ENCODE data around the gene FAM117A.

Gene FAM117A

GRCh38 chr17:49763735-49764558 is at the start of gene FAM117A:
Gene FAM117A, minus strand, starts transcription at chr17:49764131. Its CDS starts 44 bp downstream, at chr17:49764087.
- peaks cover 20% of the 10 kb centered on the region for H3K4me1 ChIP-seq (ENCODE audit: control insufficient read depth, insufficient read depth, low read length)

GRCh38 chr17:49809056-49809455 is 45.1 kb upstream of the FAM117A start:
- Histone ChIP-seq H3K9ac (ENCODE audit: low read length) (no peak overlapping the region), H3K27ac (ENCODE audit: low read depth, low read length) (no peak overlapping the region), H3K27me3 (ENCODE audit: control insufficient read depth, insufficient read depth, low read length) (no peaks in the 10 kb centered on the region), H3K36me3 (ENCODE audit: control insufficient read depth, insufficient read depth, low read length) (peaks cover 70% of the 10 kb centered on the region), H3K4me3 (ENCODE audit: low read depth, low read length) (no peak overlapping the region), H3K9me3 (ENCODE audit: control insufficient read depth, insufficient read depth, low read depth, low read length) (no peaks in the 10 kb centered on the region), H3K4me1 (ENCODE audit: control insufficient read depth, insufficient read depth, low read length) (peaks cover 15% of the 10 kb centered on the region)

More at GRCh38 chr17:49763735-49764558, at the start of gene FAM117A:
- Histone ChIP-seq H3K4me3 (ENCODE audit: low read depth, low read length) (peak within 1 kb of the TSS; percentile 99), H3K27me3 (ENCODE audit: control insufficient read depth, insufficient read depth, low read length) (peaks cover 16% of the 10 kb centered on the region), H3K9ac (ENCODE audit: low read length) (peak within 1 kb of the TSS; percentile 61), H3K27ac (ENCODE audit: low read depth, low read length) (no peak within 1 kb of the TSS), H3K9me3 (ENCODE audit: control insufficient read depth, insufficient read depth, low read depth, low read length) (no peaks in the 10 kb centered on the region), H3K36me3 (ENCODE audit: control insufficient read depth, insufficient read depth, low read length) (no peaks in the 10 kb centered on the region)

GRCh38 chr17:49798738-49799137 is 34.8 kb upstream of the FAM117A start:
- no peak overlapping the region for H3K27ac ChIP-seq (ENCODE audit: low read depth, low read length)
- H3K36me3 ChIP-seq (ENCODE audit: control insufficient read depth, insufficient read depth, low read length) = peaks cover 75% of the 10 kb centered on the region
- H3K4me3 ChIP-seq (ENCODE audit: low read depth, low read length) = no peak overlapping the region
- H3K9ac ChIP-seq (ENCODE audit: low read length) = no peak overlapping the region
- no peaks in the 10 kb centered on the region for H3K27me3 ChIP-seq (ENCODE audit: control insufficient read depth, insufficient read depth, low read length)
- H3K9me3 ChIP-seq (ENCODE audit: control insufficient read depth, insufficient read depth, low read depth, low read length) = no peaks in the 10 kb centered on the region
- H3K4me1 ChIP-seq (ENCODE audit: control insufficient read depth, insufficient read depth, low read length) = no peaks in the 10 kb centered on the region

GRCh38 chr17:49798182-49798581 is 34.3 kb upstream of the FAM117A start:
- peaks cover 80% of the 10 kb centered on the region for H3K36me3 ChIP-seq (ENCODE audit: control insufficient read depth, insufficient read depth, low read length)
- H3K4me3 ChIP-seq (ENCODE audit: low read depth, low read length) = no peak overlapping the region
- H3K27me3 ChIP-seq (ENCODE audit: control insufficient read depth, insufficient read depth, low read length) = no peaks in the 10 kb centered on the region
- no peaks in the 10 kb centered on the region for H3K9me3 ChIP-seq (ENCODE audit: control insufficient read depth, insufficient read depth, low read depth, low read length)
- H3K9ac ChIP-seq (ENCODE audit: low read length) = no peak overlapping the region
- H3K4me1 ChIP-seq (ENCODE audit: control insufficient read depth, insufficient read depth, low read length) = no peaks in the 10 kb centered on the region
- H3K27ac ChIP-seq (ENCODE audit: low read depth, low read length) = no peak overlapping the region

- Histone ChIP-seq H3K27me3 (ENCODE audit: control insufficient read depth, insufficient read depth, low read length) (no peaks in the 10 kb centered on the region), H3K27ac (ENCODE audit: low read depth, low read length) (no peak overlapping the region), H3K4me3 (ENCODE audit: low read depth, low read length) (no peak overlapping the region), H3K4me1 (ENCODE audit: control insufficient read depth, insufficient read depth, low read length) (no peaks in the 10 kb centered on the region), H3K9me3 (ENCODE audit: control insufficient read depth, insufficient read depth, low read depth, low read length) (no peaks in the 10 kb centered on the region), H3K9ac (ENCODE audit: low read length) (no peak overlapping the region), H3K36me3 (ENCODE audit: control insufficient read depth, insufficient read depth, low read length) (peaks cover 74% of the 10 kb centered on the region)
Measured at GRCh38 chr17:49795372-49795771, 31.4 kb upstream of the FAM117A start.

GRCh38 chr17:49793309-49793708 is 29.4 kb upstream of the FAM117A start:
- Histone ChIP-seq H3K9me3 (ENCODE audit: control insufficient read depth, insufficient read depth, low read depth, low read length) (no peaks in the 10 kb centered on the region), H3K9ac (ENCODE audit: low read length) (no peak overlapping the region), H3K4me1 (ENCODE audit: control insufficient read depth, insufficient read depth, low read length) (peaks cover 6% of the 10 kb centered on the region; the same call in 1 of the 2 replicates), H3K27me3 (ENCODE audit: control insufficient read depth, insufficient read depth, low read length) (no peaks in the 10 kb centered on the region), H3K4me3 (ENCODE audit: low read depth, low read length) (no peak overlapping the region), H3K36me3 (ENCODE audit: control insufficient read depth, insufficient read depth, low read length) (peaks cover 62% of the 10 kb centered on the region), H3K27ac (ENCODE audit: low read depth, low read length) (no peak overlapping the region)

GRCh38 chr17:49789243-49789578 is 25.3 kb upstream of the FAM117A start:
- Histone ChIP-seq H3K9ac (ENCODE audit: low read length) (no peak overlapping the region), H3K36me3 (ENCODE audit: control insufficient read depth, insufficient read depth, low read length) (peaks cover 27% of the 10 kb centered on the region), H3K4me3 (ENCODE audit: low read depth, low read length) (peak overlapping the region; percentile 61), H3K4me1 (ENCODE audit: control insufficient read depth, insufficient read depth, low read length) (peaks cover 6% of the 10 kb centered on the region; the same call in 1 of the 2 replicates), H3K27ac (ENCODE audit: low read depth, low read length) (no peak overlapping the region), H3K27me3 (ENCODE audit: control insufficient read depth, insufficient read depth, low read length) (no peaks in the 10 kb centered on the region; the same call in 1 of the 2 replicates), H3K9me3 (ENCODE audit: control insufficient read depth, insufficient read depth, low read depth, low read length) (no peaks in the 10 kb centered on the region)

GRCh38 chr17:49788478-49789242 is 24.7 kb upstream of the FAM117A start, which contains the start of gene KAT7:
Gene KAT7, plus strand, starts transcription at chr17:49788681. Its CDS starts 154 bp downstream, at chr17:49788835.
- H3K27me3 ChIP-seq (ENCODE audit: control insufficient read depth, insufficient read depth, low read length) = no peaks in the 10 kb centered on the region; the same call in 1 of the 2 replicates
- peak within 1 kb of the TSS; percentile 98 for H3K9ac ChIP-seq (ENCODE audit: low read length)
- H3K4me3 ChIP-seq (ENCODE audit: low read depth, low read length) = peak within 1 kb of the TSS; percentile 93
- H3K9me3 ChIP-seq (ENCODE audit: control insufficient read depth, insufficient read depth, low read depth, low read length) = no peaks in the 10 kb centered on the region
- peaks cover 6% of the 10 kb centered on the region; the same call in 1 of the 2 replicates for H3K4me1 ChIP-seq (ENCODE audit: control insufficient read depth, insufficient read depth, low read length)
- H3K36me3 ChIP-seq (ENCODE audit: control insufficient read depth, insufficient read depth, low read length) = peaks cover 27% of the 10 kb centered on the region
- H3K27ac ChIP-seq (ENCODE audit: low read depth, low read length) = peak within 1 kb of the TSS; percentile 95

GRCh38 chr17:49787884-49788477 is 24.1 kb upstream of the FAM117A start:
- Histone ChIP-seq H3K4me1 (ENCODE audit: control insufficient read depth, insufficient read depth, low read length) (peaks cover 6% of the 10 kb centered on the region; the same call in 1 of the 2 replicates), H3K9ac (ENCODE audit: low read length) (peak overlapping the region; percentile 59), H3K36me3 (ENCODE audit: control insufficient read depth, insufficient read depth, low read length) (peaks cover 20% of the 10 kb centered on the region), H3K27me3 (ENCODE audit: control insufficient read depth, insufficient read depth, low read length) (no peaks in the 10 kb centered on the region; the same call in 1 of the 2 replicates), H3K27ac (ENCODE audit: low read depth, low read length) (peak overlapping the region; percentile 35; the same call in 1 of the 2 replicates), H3K4me3 (ENCODE audit: low read depth, low read length) (peak overlapping the region; percentile 93), H3K9me3 (ENCODE audit: control insufficient read depth, insufficient read depth, low read depth, low read length) (no peaks in the 10 kb centered on the region)

- H3K9me3 ChIP-seq (ENCODE audit: control insufficient read depth, insufficient read depth, low read depth, low read length) = no peaks in the 10 kb centered on the region
- peaks cover 3% of the 10 kb centered on the region; the same call in 1 of the 2 replicates for H3K4me1 ChIP-seq (ENCODE audit: control insufficient read depth, insufficient read depth, low read length)
- H3K9ac ChIP-seq (ENCODE audit: low read length) = no peak overlapping the region
- no peaks in the 10 kb centered on the region; the same call in 1 of the 2 replicates for H3K27me3 ChIP-seq (ENCODE audit: control insufficient read depth, insufficient read depth, low read length)
- no peak overlapping the region for H3K4me3 ChIP-seq (ENCODE audit: low read depth, low read length)
- H3K27ac ChIP-seq (ENCODE audit: low read depth, low read length) = no peak overlapping the region
- H3K36me3 ChIP-seq (ENCODE audit: control insufficient read depth, insufficient read depth, low read length) = 0 out of 2 replicates have a peak, but pooled peaks cover 2% of the 10 kb centered on the region
Measured at GRCh38 chr17:49784636-49785035, 20.7 kb upstream of the FAM117A start.
